Hematopoietic multipotent progenitor cell (in vitro differentiated cells): Measurements from ENCODE around the gene IL22RA2. TPM values are rescaled to one million over a fixed set of nuclear protein-coding genes. Genes with fewer than 3 reads are reported as not detected.

Experiments used
- DNase-seq, 3 donors: peaks; one replicate each; pipeline ENCODE4 v3.0.0-alpha.2; 2011 to 2015; ENCODE audit warnings: low read depth in 2 of 3, low spot score in 2 of 3
- total RNA-seq: library from RNA; depleted of rRNA; stranded (reverse); fragments of >200 nt; gene quantifications from one replicate; pipeline ENCODE4 v1.2.3, GENCODE V29; 2012

IL22RA2 gene
- total RNA-seq, 1 donor, result not detected

- DNase-seq, result no peak
Measured at GRCh38 chr6:137167702-137168377, 5.6 kb downstream of the IL22RA2 start.

GRCh38 chr6:137166247-137167098 lies 7.0 kb downstream of the IL22RA2 start:
- no peak for DNase-seq

GRCh38 chr6:137165375-137166246 lies 7.8 kb downstream of the IL22RA2 start:
- DNase-seq, result peak in 2 of 3 donors; percentile 27 to 61

GRCh38 chr6:137163732-137164318 lies 9.6 kb downstream of the IL22RA2 start:
- no peak for DNase-seq

GRCh38 chr6:137162692-137163306 lies 10.6 kb downstream of the IL22RA2 start:
- DNase-seq, result no peak

GRCh38 chr6:137161949-137162348 lies 11.5 kb downstream of the IL22RA2 start:
- no peak for DNase-seq

GRCh38 chr6:137160763-137161162 lies 12.7 kb downstream of the IL22RA2 start:
- DNase-seq, result no peak

GRCh38 chr6:137159912-137160311 lies 13.5 kb downstream of the IL22RA2 start:
- DNase-seq, result no peak

GRCh38 chr6:137157601-137158000 lies 15.8 kb downstream of the IL22RA2 start:
- DNase-seq, result no peak

- DNase-seq, result no peak
Measured at GRCh38 chr6:137156650-137157049, 16.8 kb downstream of the IL22RA2 start.

GRCh38 chr6:137155830-137156229 lies 17.6 kb downstream of the IL22RA2 start:
- DNase-seq, result peak in 2 of 3 donors; percentile 76 to 89

- DNase-seq, result peak in 1 of 3 donors; percentile 14
Measured at GRCh38 chr6:137150072-137150471, 23.4 kb downstream of the IL22RA2 start.

- no peak for DNase-seq
Measured at GRCh38 chr6:137149035-137149393, 24.4 kb downstream of the IL22RA2 start.

GRCh38 chr6:137148306-137149034 lies 25.0 kb downstream of the IL22RA2 start:
- DNase-seq, result no peak

- DNase-seq, result no peak
Measured at GRCh38 chr6:137147195-137147594, 26.2 kb downstream of the IL22RA2 start.

GRCh38 chr6:137146206-137146605 lies 27.2 kb downstream of the IL22RA2 start:
- no peak for DNase-seq

GRCh38 chr6:137145421-137145820 lies 28.0 kb downstream of the IL22RA2 start:
- DNase-seq, result no peak

- no peak for DNase-seq
Measured at GRCh38 chr6:137136065-137136464, 37.4 kb downstream of the IL22RA2 start.

GRCh38 chr6:137134483-137134882 lies 39.0 kb downstream of the IL22RA2 start:
- no peak for DNase-seq

- DNase-seq, result no peak
Measured at GRCh38 chr6:137133122-137133521, 40.3 kb downstream of the IL22RA2 start.
